LNCAP (cell line): ENCODE measurements around the gene COL24A1.

ENCODE experiments used
- CTCF ChIP-seq: fragments of 450-650 bp; IDR thresholded peaks from 2 replicates; pipeline ENCODE4 v1.5.1; 2017; ENCODE audit warnings: mild to moderate bottlenecking

COL24A1 gene

DNA sequence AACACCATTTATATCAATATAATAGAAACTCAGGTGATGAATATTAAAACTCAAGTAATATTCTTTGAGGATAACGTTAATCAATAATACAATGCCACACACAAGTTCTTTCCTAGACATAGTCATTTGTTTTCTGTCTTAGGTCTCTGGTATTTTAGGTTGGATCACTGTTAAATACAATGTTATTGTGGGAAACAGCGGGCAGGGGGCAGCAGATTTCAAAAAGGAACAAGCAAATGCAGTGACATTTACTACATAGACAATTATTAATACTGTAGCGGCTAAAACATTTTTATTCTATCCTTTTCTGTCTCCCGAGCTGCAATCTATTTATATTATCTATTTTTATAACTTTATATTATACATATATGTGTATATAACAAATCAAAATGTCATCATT lies 261.9 kb downstream of the COL24A1 start:
- TF ChIP-seq CTCF: peak; percentile 59

DNA sequence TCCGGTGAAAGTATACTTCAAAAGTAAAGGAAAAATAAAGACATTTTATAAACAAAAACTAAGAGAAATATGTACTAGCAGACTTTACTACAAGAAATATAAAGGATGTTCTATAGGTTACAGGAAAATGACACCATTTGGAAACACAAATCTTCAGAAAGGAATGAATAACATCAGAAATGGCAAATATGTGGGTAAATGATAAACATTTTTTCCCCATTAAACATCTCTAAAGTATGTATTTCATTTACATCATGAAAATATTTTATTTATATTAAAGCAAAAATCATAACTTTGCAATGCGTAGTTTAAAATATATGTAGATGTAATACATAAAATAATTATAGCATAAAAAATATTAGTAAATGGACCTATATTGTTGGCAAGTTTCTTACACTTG lies 264.2 kb downstream of the COL24A1 start:
- TF ChIP-seq CTCF: no peak

GRCh38 chr1:85889870-85890269 lies 266.7 kb downstream of the COL24A1 start:
- TF ChIP-seq CTCF: no peak

GRCh38 chr1:85888921-85889320 lies 267.7 kb downstream of the COL24A1 start:
- no peak for TF ChIP-seq CTCF

DNA sequence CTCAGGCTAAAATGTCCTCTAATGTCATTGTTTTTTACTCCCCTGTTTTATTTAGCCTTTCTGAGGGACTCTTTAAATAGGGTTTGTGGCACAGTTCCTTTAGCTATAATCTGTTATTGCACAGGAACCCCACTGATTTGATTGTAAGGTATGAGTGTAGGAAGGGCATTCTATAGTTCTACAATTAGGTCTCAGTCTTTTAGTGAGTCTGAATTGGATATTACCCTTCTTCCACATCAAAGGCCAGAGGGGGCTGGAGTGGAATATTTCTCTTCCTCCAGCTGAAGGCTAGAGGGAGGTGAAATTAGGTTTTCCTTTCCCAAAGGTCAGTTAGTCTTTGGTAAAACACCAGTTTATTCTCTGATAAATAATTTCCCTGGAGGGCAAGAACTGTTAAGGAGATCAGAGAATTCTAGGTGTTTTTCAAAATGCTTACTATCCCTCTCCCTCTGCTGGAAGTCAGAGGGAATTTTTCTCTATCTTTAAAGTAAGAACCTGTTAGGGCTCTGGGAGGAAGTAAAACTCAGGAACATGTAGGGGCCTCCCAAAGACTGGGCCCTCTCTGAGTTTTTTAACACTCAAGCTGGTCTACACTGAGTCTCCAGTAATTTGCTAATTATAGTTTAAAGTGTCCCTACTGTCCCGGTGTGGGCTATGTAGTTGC lies 272.1 kb downstream of the COL24A1 start:
- peak; percentile 45 for TF ChIP-seq CTCF

GRCh38 chr1:85867189-85867588 lies 289.4 kb downstream of the COL24A1 start:
- no peak for TF ChIP-seq CTCF

DNA sequence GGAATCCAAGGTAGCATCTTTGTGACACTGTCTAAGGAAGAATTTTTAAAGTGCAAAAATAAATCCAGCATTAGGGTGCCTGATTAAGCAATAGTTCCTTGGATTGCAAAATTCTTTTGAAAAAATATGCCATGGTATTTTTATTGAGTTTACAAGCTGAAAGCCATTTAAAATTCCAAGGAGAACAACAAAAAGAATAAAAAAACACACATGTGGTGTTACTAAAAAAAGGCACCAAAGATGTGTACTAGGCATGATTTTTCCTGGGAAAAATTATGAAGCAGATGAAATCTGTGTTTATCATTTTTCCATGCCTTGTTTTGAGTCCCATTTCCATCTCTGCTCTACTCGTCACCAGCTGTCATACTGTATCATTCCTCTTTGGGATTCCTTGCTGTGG lies 291.4 kb downstream of the COL24A1 start:
- no peak for TF ChIP-seq CTCF

DNA sequence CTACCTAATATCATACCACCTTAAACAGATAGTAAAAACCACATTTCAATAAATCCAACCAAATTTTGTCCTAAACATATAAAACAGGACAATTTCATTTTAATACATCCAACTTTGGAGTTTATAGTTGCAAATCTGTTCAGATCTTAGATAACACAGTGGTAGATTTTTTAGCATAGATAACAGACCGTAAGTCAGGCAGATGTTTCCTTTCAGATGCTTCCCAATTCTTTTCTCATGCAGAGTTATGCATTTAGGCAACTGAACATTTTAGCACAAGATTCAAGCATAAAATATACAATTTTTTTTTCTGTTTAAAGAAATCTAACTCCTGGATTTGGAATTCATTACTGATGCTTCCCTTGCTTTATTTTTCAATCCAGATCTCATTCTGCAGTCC lies 291.8 kb downstream of the COL24A1 start:
- TF ChIP-seq CTCF: no peak
